ENCODE measurements around the gene ZFHX3.

GRCh38 chr16:72988569-72988968 lies 59.4 kb downstream of the ZFHX3 start:
- TF ChIP-seq ZSCAN29 (IDR thresholded peaks at IDR 0.05) (no peak), ERF (CRISPR knock-in tag; IDR thresholded peaks at IDR 0.05) (no peak), SP1 (CRISPR knock-in tag; IDR thresholded peaks at IDR 0.05) (no peak), KDM1A (IDR thresholded peaks at IDR 0.05) (no peak), DDX20 (tag; IDR thresholded peaks at IDR 0.05; ENCODE audit: low read depth) (no peak), EZH2 (IDR thresholded peaks at IDR 0.05; ENCODE audit: borderline replicate concordance, low read depth, low read length) (no peak), ARID3B (CRISPR knock-in tag; IDR thresholded peaks at IDR 0.05; ENCODE audit: borderline replicate concordance) (no peak)
- TF ChIP-seq, protein P1, sequence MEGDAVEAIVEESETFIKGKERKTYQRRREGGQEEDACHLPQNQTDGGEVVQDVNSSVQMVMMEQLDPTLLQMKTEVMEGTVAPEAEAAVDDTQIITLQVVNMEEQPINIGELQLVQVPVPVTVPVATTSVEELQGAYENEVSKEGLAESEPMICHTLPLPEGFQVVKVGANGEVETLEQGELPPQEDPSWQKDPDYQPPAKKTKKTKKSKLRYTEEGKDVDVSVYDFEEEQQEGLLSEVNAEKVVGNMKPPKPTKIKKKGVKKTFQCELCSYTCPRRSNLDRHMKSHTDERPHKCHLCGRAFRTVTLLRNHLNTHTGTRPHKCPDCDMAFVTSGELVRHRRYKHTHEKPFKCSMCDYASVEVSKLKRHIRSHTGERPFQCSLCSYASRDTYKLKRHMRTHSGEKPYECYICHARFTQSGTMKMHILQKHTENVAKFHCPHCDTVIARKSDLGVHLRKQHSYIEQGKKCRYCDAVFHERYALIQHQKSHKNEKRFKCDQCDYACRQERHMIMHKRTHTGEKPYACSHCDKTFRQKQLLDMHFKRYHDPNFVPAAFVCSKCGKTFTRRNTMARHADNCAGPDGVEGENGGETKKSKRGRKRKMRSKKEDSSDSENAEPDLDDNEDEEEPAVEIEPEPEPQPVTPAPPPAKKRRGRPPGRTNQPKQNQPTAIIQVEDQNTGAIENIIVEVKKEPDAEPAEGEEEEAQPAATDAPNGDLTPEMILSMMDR (IDR thresholded peaks at IDR 0.05 in 2 of 3, conservative IDR thresholded peaks at IDR 0.05 in 1 of 3; ENCODE audit: insufficient read depth in 2 of 3, low read depth in 1 of 3, low read length in 3 of 3): no peak

All from K562 (cell line).